SK-N-SH (cell line): Measurements from ENCODE around the gene GPHB5. TPM values are rescaled to one million over a fixed set of nuclear protein-coding genes. Genes with fewer than 3 reads are reported as not detected.

Experiments
- CTCF ChIA-PET: fragments of 300-600, 350-600 bp; formaldehyde crosslinking; extraction: SDS; loops from one replicate; lab custom pipeline; 2021; lab: Yijun Ruan, JAX
- POLR2A ChIA-PET: fragments of 350-600 bp; sonication (Branson Sonifier 250); formaldehyde crosslinking; extraction: SDS; loops from one replicate; lab custom pipeline; 2020; ENCODE audit warnings: antibody characterized with exemption, inconsistent platforms; lab: Yijun Ruan, JAX
- DNase-seq: peaks from one replicate; pipeline ENCODE4 v3.0.0; 2012
- H2AFZ ChIP-seq: fragments of 200-600 bp; sonication (generic); 2 replicates; pipeline ENCODE4 v1.8.1; 2016; ENCODE audit warnings: antibody characterized with exemption, mild to moderate bottlenecking, low read depth
- H3F3A ChIP-seq: fragments of 200-600 bp; sonication (generic); replicated peaks from 2 replicates; pipeline ENCODE3; 2016; ENCODE audit warnings: antibody characterized with exemption, mild to moderate bottlenecking; ENCODE audit not compliant: insufficient read depth
- H3K27ac ChIP-seq, 2 experiments: fragments of 200-500 bp in 1 of 2; fragments of 200-600 bp in 1 of 2; sonication (Bioruptor generic) in 1 of 2; sonication (generic), shearing (Covaris generic) in 1 of 2; 2 replicates each; pipeline versions ENCODE4 v1.5.1 to v1.6.1; 2014 to 2016; ENCODE audit warnings: low read depth in 2 of 2, inconsistent platforms in 1 of 2, low read length in 1 of 2, mild to moderate bottlenecking in 1 of 2, mixed read lengths in 1 of 2
- H3K27me3 ChIP-seq: fragments of 200-600 bp; sonication (generic), shearing (Covaris generic); 2 replicates; pipeline ENCODE4 v1.6.1; 2016; ENCODE audit warnings: mixed run types; ENCODE audit not compliant: insufficient read depth
- H3K36me3 ChIP-seq, 2 experiments: fragments of 200-500 bp in 1 of 2; fragments of 200-600 bp in 1 of 2; sonication (Bioruptor generic) in 1 of 2; sonication (generic) in 1 of 2; replicated peaks in 1 of 2; 2 replicates each; pipeline versions ENCODE3 to v1.5.1; 2014 to 2016; ENCODE audit warnings: low read length in 1 of 2, mild to moderate bottlenecking in 1 of 2; ENCODE audit not compliant: insufficient read depth in 2 of 2, control insufficient read depth in 1 of 2
- H3K4me1 ChIP-seq, 2 experiments: fragments of 200-500 bp in 1 of 2; fragments of 200-600 bp in 1 of 2; sonication (Bioruptor generic) in 1 of 2; sonication (generic), shearing (Covaris generic) in 1 of 2; 2 replicates each; pipeline versions ENCODE4 v1.5.1 to v1.6.1; 2014 to 2016; ENCODE audit warnings: low read depth in 1 of 2, low read length in 1 of 2, mixed run types in 1 of 2; ENCODE audit not compliant: insufficient read depth in 2 of 2, control insufficient read depth in 1 of 2
- H3K4me2 ChIP-seq: fragments of 200-600 bp; sonication (generic), shearing (Covaris generic); 2 replicates; pipeline ENCODE4 v1.6.1; 2017; ENCODE audit warnings: mixed run types
- H3K4me3 ChIP-seq, 2 experiments: fragments of 200-500 bp in 1 of 2; fragments of 200-600 bp in 1 of 2; sonication (Bioruptor generic) in 1 of 2; sonication (generic), shearing (Covaris generic) in 1 of 2; 2 replicates each; pipeline versions ENCODE4 v1.5.1 to v1.8.1; 2014 to 2016; ENCODE audit warnings: low read depth in 2 of 2, inconsistent platforms in 1 of 2, low read length in 1 of 2, mild to moderate bottlenecking in 1 of 2, mixed read lengths in 1 of 2, moderate library complexity in 1 of 2
- H3K79me2 ChIP-seq: fragments of 200-600 bp; sonication (generic); 2 replicates; pipeline ENCODE4 v1.8.1; 2017; ENCODE audit warnings: mild to moderate bottlenecking; ENCODE audit not compliant: insufficient read depth
- H3K9ac ChIP-seq: fragments of 200-600 bp; sonication (generic); 2 replicates; pipeline ENCODE4 v1.6.1; 2017; ENCODE audit warnings: mixed run types
- H3K9me2 ChIP-seq: fragments of 200-600 bp; sonication (generic); 2 replicates; pipeline ENCODE4 v1.6.1; 2017; ENCODE audit warnings: mixed run types
- H3K9me3 ChIP-seq: fragments of 200-600 bp; sonication (generic); 2 replicates; pipeline ENCODE4 v1.6.1; 2017; ENCODE audit warnings: mixed run types, mild to moderate bottlenecking, moderate library complexity
- H4K20me1 ChIP-seq: fragments of 200-600 bp; sonication (generic); 2 replicates; pipeline ENCODE4 v1.6.1; 2017; ENCODE audit warnings: mild to moderate bottlenecking, mixed run types; ENCODE audit not compliant: insufficient read depth
- CTCF ChIP-seq: fragments of 200-600 bp; sonication (generic); IDR thresholded peaks from 2 replicates; pipeline ENCODE4 v1.6.1; 2017; ENCODE audit warnings: antibody characterized with exemption, mild to moderate bottlenecking, moderate library complexity
- ELF1 ChIP-seq: IDR thresholded peaks from 2 replicates; pipeline ENCODE4 v1.4.0; 2012
- EZH2phosphoT487 ChIP-seq: fragments of 200-600 bp; sonication (generic); IDR thresholded peaks from 2 replicates; pipeline ENCODE4 v1.6.1; 2017; ENCODE audit warnings: low read depth, mixed run types, mild to moderate bottlenecking, antibody characterized with exemption, moderate library complexity, borderline replicate concordance
- GABPA ChIP-seq: IDR thresholded peaks from 2 replicates; pipeline ENCODE4 v1.4.0; 2012; ENCODE audit warnings: low read depth, mild to moderate bottlenecking
- GATA2 ChIP-seq: sonication (generic); formaldehyde crosslinking; IDR thresholded peaks from 2 replicates; pipeline ENCODE4 v1.5.0; 2020; ENCODE audit warnings: mild to moderate bottlenecking, missing genetic modification reagents
- PBX3 ChIP-seq: IDR thresholded peaks from 2 replicates; pipeline ENCODE4; 2012
- RCOR1 ChIP-seq: fragments of 150-350 bp; IDR thresholded peaks from 2 replicates; pipeline ENCODE4 v1.6.1; 2017; ENCODE audit warnings: antibody characterized with exemption, low read length
- REST ChIP-seq: IDR thresholded peaks from 2 replicates; pipeline ENCODE4 v1.6.1; 2012; ENCODE audit warnings: mild to moderate bottlenecking, low read depth, low read length, moderate library complexity
- RFX5 ChIP-seq: IDR thresholded peaks from 2 replicates; pipeline ENCODE4 v1.6.1; 2012; ENCODE audit warnings: mild to moderate bottlenecking, improper control_type of control experiment, low read length
- RXRA ChIP-seq: IDR thresholded peaks from 2 replicates; pipeline ENCODE4 v1.4.0; 2012; ENCODE audit warnings: low read depth, mild to moderate bottlenecking, borderline replicate concordance
- TAF1 ChIP-seq: IDR thresholded peaks from 2 replicates; pipeline ENCODE4 v1.6.1; 2012; ENCODE audit warnings: low read depth, mild to moderate bottlenecking, low read length, moderate library complexity, borderline replicate concordance
- USF1 ChIP-seq: IDR thresholded peaks from 2 replicates; pipeline ENCODE4 v1.4.0; 2012; ENCODE audit warnings: low read depth, borderline replicate concordance
- USF2 ChIP-seq: fragments of 150-350 bp; IDR thresholded peaks from 2 replicates; pipeline ENCODE4 v1.6.1; 2017; ENCODE audit warnings: antibody characterized with exemption, low read length, low read depth, borderline replicate concordance
- ZBTB33 ChIP-seq: IDR thresholded peaks from 2 replicates; pipeline ENCODE4 v1.4.0; 2012; ENCODE audit warnings: low read depth, borderline replicate concordance
- WGBS: methylation state at CpG from one replicate; pipeline ENCODE4 v1.1.6; 2017; ENCODE audit warnings: low lambda C conversion rate; 5-methylcytosine and 5-hydroxymethylcytosine counted together
- polyA plus RNA-seq, 3 experiments: library from polyadenylated mRNA; depleted of rRNA; stranded (reverse); fragments of >200 nt; gene quantifications; 2 replicates each; pipeline ENCODE4 v1.2.3, GENCODE V29; 2012

Gene GPHB5
- polyA plus RNA-seq, 1 of the 3 experiments (the other 2 are of a cell fraction), result not detected

- 41% methylated on average over 6 of the region's 6 CpGs for WGBS
- H3K9me2 ChIP-seq, result no peaks in the 10 kb centered on the region
- DNase-seq, result no peak
- CTCF ChIA-PET, result interaction anchor here (2.3 kb wide), 1 partner anchor 9 kb away, joined by 10 read pairs; no protein-coding TSS in a partner anchor
- H3F3A ChIP-seq, result no peaks in the 10 kb centered on the region
- POLR2A ChIA-PET, result no interaction called here
- no peaks in the 10 kb centered on the region for H3K36me3 ChIP-seq
- H3K4me2 ChIP-seq, result no peak overlapping the region
- no peak overlapping the region for H3K9ac ChIP-seq
- H3K4me3 ChIP-seq, result no peak overlapping the region
- H3K27me3 ChIP-seq, result no peaks in the 10 kb centered on the region
- H2AFZ ChIP-seq, result no peak overlapping the region
- H3K9me3 ChIP-seq, result no peaks in the 10 kb centered on the region
- no peak overlapping the region for H3K27ac ChIP-seq
- no peaks in the 10 kb centered on the region for H4K20me1 ChIP-seq
- H3K79me2 ChIP-seq, result no peaks in the 10 kb centered on the region
- TF ChIP-seq USF1 (no peak), RFX5 (no peak), RCOR1 (no peak), USF2 (no peak), ELF1 (no peak), GABPA (no peak)
- no peaks in the 10 kb centered on the region for H3K4me1 ChIP-seq
Observed at GRCh38 chr14:63299351-63300110, 19.2 kb downstream of the GPHB5 start.

GRCh38 chr14:63297372-63298063 is 21.2 kb downstream of the GPHB5 start:
- 24% methylated on average over 4 of the region's 4 CpGs for WGBS
- H3K9me2 ChIP-seq, result no peaks in the 10 kb centered on the region
- no peaks in the 10 kb centered on the region for H3K79me2 ChIP-seq
- ChIA-PET CTCF (no interaction called here), POLR2A (no interaction called here)
- no peak overlapping the region for H3K27ac ChIP-seq
- H3K27me3 ChIP-seq, result no peaks in the 10 kb centered on the region
- H3K9me3 ChIP-seq, result no peaks in the 10 kb centered on the region
- no peaks in the 10 kb centered on the region for H4K20me1 ChIP-seq
- DNase-seq, result no peak
- no peak overlapping the region for H3K9ac ChIP-seq
- no peak overlapping the region for H3K4me2 ChIP-seq
- no peaks in the 10 kb centered on the region for H3K36me3 ChIP-seq
- no peak overlapping the region for H2AFZ ChIP-seq
- H3K4me3 ChIP-seq, result no peak overlapping the region
- H3K4me1 ChIP-seq, result no peaks in the 10 kb centered on the region
- H3F3A ChIP-seq, result no peaks in the 10 kb centered on the region
- TF ChIP-seq RCOR1, result no peak
- no peak for TF ChIP-seq TAF1
- TF ChIP-seq RFX5, result no peak
- TF ChIP-seq PBX3, result no peak
- no peak for TF ChIP-seq EZH2phosphoT487
- no peak for TF ChIP-seq GATA2 (CRISPR knock-in tag)
- no peak for TF ChIP-seq CTCF
- TF ChIP-seq REST, result no peak
- no peak for TF ChIP-seq ZBTB33
- TF ChIP-seq RXRA, result no peak
